Effector memory CD8-positive, alpha-beta T cell (primary cell): Measurements from ENCODE around the gene GALK1.

Experiments used
- ATAC-seq: fragments of 150-1000 bp; cut with Tn5 transposase; replicated peaks from 2 replicates; pipeline ENCODE4 v1.10.0; 2021; ENCODE audit warnings: mild to moderate bottlenecking, moderate library complexity
- DNase-seq, 3 experiments: peaks; one replicate each; pipeline ENCODE4 v3.0.0; 2021
- H3K27ac Mint-ChIP-seq, 2 donors: one replicate each; pipeline ENCODE4 v1.8.0; 2022; ENCODE audit warnings: mild to moderate bottlenecking in 2 of 2, mixed read lengths in 2 of 2, moderate library complexity in 2 of 2
- H3K27me3 Mint-ChIP-seq, 2 donors: one replicate each; pipeline ENCODE4 v1.8.0; 2022; ENCODE audit warnings: mixed read lengths in 2 of 2
- H3K36me3 Mint-ChIP-seq: one replicate; pipeline ENCODE4 v1.8.0; 2022; ENCODE audit warnings: mild to moderate bottlenecking, moderate library complexity, mixed read lengths; ENCODE audit not compliant: insufficient read depth
- H3K4me1 Mint-ChIP-seq, 2 donors: one replicate each; pipeline ENCODE4 v1.8.0; 2022; ENCODE audit warnings: low read depth in 2 of 2, mixed read lengths in 2 of 2
- H3K4me3 Mint-ChIP-seq, 2 donors: one replicate each; pipeline ENCODE4 v1.8.0; 2022; ENCODE audit warnings: mild to moderate bottlenecking in 2 of 2, mixed read lengths in 2 of 2, moderate library complexity in 2 of 2
- H3K9me3 Mint-ChIP-seq, 2 donors: one replicate each; pipeline ENCODE4 v1.8.0; 2022; ENCODE audit warnings: mixed read lengths in 2 of 2

GALK1 gene

DNA sequence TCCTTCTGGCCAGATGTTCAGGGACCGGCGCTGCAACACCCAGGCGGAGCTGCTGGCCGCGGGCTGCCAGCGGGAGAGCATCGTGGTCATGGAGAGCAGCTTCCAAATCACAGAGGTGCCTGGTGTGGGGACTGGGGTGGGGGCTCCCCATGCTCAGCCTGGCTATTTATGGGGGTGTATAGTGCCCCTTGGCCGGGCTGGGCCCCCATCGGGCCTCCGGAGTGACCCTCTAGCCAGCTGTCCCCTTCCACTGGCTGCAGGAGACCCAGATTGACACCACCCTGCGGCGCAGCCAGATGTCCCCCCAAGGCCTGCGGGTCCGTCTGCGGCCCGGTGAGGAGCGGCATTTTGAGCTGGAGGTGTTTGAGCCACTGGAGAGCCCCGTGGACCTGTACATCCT, 37.6 kb downstream of the GALK1 start:
- H3K27ac Mint-ChIP-seq, result no peak overlapping the region
- H3K4me1 Mint-ChIP-seq, result no peaks in the 10 kb centered on the region
- H3K27me3 Mint-ChIP-seq, result no peaks in the 10 kb centered on the region
- no peak for DNase-seq
- no peaks in the 10 kb centered on the region for H3K9me3 Mint-ChIP-seq
- no peak for ATAC-seq
- peaks cover 7% of the 10 kb centered on the region for H3K36me3 Mint-ChIP-seq
- no peak overlapping the region for H3K4me3 Mint-ChIP-seq

DNA sequence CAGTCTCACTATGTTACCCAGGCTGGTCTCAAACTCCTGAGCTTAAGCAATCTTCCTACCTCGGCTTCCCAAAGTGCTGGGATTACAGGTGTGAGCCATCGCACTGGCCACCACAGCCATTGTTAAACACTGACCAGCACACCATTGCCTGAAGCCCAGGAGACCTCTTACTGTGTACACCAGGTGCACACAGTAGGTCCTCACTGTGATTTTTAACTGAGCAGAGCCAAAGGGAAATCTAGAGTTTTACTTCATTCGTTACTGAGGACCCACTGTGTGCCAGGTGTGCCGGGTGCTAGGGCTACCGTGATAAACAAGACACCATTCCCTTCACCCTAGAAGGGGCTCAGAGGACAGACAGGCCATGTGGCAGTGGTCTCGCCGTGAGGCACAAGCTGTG, 39.5 kb downstream of the GALK1 start:
- H3K4me3 Mint-ChIP-seq, result no peak overlapping the region
- H3K9me3 Mint-ChIP-seq, result no peaks in the 10 kb centered on the region
- no peak for ATAC-seq
- H3K36me3 Mint-ChIP-seq, result peaks cover 3% of the 10 kb centered on the region
- peak overlapping the region in 1 of 2 donors; percentile 28 for H3K27ac Mint-ChIP-seq
- peaks cover 2 to 6% of the 10 kb centered on the region in 2 donors for H3K4me1 Mint-ChIP-seq
- DNase-seq, result no peak
- H3K27me3 Mint-ChIP-seq, result peaks cover 0 to 2% of the 10 kb centered on the region in 2 donors

DNA sequence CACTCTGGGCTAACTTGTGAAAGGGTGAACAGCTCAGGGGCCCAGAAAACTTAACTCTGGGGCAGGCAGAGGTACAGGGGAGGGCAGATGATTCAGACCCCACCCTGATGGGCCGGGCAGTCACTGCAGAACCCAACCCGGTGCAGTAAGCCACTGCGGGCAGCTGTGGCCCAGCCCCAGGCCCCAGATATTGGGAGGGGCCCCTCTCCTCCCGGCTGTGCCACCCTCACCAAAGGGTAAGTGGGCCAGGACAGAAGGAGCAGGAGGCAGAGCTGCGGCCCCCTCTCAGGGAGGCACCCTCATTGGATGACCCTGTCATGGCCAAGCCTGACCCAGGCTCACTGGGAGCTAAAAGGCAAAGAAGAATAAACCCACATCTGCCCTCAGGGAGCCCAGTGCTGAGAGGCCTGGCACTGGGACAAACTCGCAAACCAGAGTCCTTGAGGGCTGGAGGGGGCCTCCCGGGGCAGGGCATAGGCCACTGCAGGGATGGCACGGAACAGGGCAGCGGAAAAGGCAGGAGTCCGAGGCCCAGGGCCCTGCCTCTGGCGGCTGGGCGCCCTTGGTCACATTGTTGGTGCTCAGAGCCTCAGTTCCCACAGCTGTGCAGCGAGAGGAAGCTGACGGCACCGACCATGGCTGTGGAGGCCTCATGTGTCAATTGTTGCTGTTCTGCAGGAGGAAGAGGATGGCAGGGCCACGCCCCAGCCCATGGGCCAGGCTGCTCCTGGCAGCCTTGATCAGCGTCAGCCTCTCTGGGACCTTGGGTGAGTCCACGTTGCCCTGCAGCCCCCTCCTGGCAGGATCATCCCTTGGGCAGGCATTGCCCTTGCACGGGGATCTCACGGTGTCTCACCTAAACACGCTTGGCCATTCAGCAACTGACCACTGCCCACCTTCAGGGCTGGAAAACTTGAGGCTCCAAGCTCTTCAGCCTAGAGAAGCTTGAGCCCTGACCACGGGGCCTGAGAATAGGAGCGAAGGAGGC, 40.7 kb downstream of the GALK1 start:
- Mint-ChIP-seq H3K27me3 (peaks cover 0 to 11% of the 10 kb centered on the region in 2 donors), H3K27ac (no peak overlapping the region), H3K9me3 (no peaks in the 10 kb centered on the region), H3K4me1 (peaks cover 6 to 11% of the 10 kb centered on the region in 2 donors), H3K4me3 (no peak overlapping the region), H3K36me3 (peaks cover 6% of the 10 kb centered on the region)
- ATAC-seq (no peak), DNase-seq (no peak)

DNA sequence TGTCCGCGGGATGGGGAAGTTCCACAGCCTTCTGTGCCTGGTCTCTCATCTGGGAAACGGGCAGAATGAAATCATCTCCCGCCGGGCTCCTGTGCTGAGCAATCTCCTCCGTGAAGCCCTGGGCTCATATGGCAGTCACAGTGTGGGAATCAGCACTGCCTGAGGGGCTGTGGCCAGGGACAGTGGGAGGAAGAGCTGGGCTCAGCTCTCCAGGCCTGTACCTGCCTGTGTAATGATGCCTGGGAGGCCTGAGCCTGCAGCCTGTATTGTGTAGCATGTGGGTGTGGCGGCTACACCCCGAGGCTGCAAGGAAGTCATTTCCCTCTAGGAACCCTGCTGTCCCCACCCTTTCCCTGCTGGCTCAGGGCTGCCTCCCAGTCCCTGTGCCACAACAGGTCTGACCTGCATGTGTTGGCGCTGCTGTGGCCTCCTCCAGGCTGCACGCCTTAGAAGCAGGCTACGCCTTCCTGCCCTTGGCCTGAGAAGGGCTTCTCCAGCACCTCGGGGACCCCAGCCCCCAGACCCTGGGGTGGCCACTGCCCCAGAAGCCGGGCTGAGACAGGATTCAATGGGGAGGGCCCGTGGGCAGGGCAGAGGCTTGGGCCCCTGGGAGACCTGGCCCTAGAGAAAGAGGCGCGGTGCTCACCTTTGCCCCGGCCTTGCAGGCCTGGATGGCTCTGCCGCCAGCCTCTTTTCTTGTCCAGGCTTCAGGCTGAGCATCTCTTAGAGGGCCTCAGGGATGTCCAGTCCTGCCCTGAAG, 41.6 kb downstream of the GALK1 start:
- Mint-ChIP-seq H3K4me1 (peaks cover 6 to 11% of the 10 kb centered on the region in 2 donors), H3K9me3 (no peaks in the 10 kb centered on the region), H3K27me3 (peaks cover 0 to 11% of the 10 kb centered on the region in 2 donors), H3K4me3 (peak overlapping the region in 1 of 2 donors; percentile 10), H3K27ac (no peak overlapping the region), H3K36me3 (peaks cover 6% of the 10 kb centered on the region)
- ATAC-seq (no peak), DNase-seq (no peak)

DNA sequence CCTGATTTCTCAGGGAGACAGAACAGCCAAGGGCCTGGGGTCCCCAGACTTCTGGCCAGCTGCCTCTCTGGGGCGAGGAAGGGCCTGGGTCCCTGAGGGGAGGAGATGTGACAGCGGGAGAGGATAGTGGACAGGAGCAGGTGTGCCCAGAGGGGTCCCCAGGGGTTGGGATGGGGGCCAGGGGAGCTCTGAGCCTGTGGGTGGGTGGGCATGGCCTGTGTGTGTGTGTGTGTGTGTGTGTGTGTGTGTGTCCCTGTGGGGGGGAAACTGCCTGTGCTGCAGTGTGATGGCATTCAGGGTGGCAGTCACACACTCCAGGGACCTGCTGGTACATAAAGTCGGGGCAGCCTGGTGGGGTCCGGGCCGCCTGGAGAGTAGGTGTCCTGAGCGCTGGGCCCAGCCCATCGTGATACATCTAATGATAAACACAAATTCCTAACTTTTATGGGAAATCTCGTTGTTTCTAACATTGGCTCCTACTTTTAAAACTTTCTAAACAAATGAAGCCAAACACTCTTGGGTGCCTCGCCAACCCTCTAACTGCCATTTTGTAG, 42.4 kb downstream of the GALK1 start:
- no peaks in the 10 kb centered on the region for H3K9me3 Mint-ChIP-seq
- ATAC-seq (no peak), DNase-seq (no peak)
- peaks cover 0 to 11% of the 10 kb centered on the region in 2 donors for H3K27me3 Mint-ChIP-seq
- no peak overlapping the region for H3K27ac Mint-ChIP-seq
- peak overlapping the region in 1 of 2 donors; percentile 10 for H3K4me3 Mint-ChIP-seq
- H3K4me1 Mint-ChIP-seq, result peaks cover 6 to 11% of the 10 kb centered on the region in 2 donors
- H3K36me3 Mint-ChIP-seq, result peaks cover 6% of the 10 kb centered on the region

DNA sequence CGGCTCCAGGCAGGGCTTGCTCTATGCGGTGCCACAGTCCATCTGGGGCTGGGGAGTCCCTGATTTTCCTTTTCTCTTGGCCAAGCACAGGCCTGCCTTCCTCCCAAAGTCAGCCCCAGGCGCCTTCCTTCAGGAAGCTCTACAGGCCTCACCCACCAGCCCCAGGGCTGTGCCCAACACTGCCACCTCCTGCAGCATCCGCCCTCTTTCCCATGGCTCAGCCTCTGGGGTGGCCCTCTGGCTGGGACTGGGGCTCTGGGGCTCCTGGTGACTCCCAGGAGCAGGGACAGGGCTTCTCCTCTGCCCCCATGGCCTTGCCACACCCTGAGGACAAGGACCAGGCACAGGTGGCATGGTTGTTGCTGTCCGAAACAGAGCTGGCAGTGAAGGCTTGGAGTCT, 42.9 kb downstream of the GALK1 start:
- no peak for DNase-seq

DNA sequence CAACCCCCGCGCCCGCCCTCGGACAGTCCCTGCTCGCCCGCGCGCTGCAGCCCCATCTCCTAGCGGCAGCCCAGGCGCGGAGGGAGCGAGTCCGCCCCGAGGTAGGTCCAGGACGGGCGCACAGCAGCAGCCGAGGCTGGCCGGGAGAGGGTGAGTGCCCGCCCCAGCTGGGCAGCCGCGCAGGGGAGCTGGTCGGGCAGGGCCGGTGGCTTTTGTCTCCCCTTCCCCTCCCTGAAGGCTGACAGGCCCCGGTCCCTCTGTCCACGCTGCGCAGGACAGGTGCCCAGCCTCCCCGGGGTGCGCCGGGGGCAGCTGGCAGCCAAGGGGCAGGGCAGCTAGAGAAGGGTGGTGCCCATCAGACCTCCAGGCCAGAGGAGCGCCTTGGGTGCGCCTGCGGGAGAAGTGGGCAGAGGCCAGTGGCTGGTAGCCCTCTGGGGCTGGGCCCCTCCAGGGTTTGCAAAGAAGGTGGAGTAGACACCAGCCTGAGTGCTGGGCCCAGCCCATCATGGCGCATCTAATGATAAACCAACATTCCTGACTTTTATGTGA, 43.5 kb downstream of the GALK1 start:
- Mint-ChIP-seq H3K4me3 (peak overlapping the region; percentile 59 to 68), H3K27ac (no peak overlapping the region), H3K4me1 (peaks cover 6 to 11% of the 10 kb centered on the region in 2 donors), H3K36me3 (peaks cover 8% of the 10 kb centered on the region), H3K9me3 (no peaks in the 10 kb centered on the region), H3K27me3 (peaks cover 0 to 19% of the 10 kb centered on the region in 2 donors)
- ATAC-seq (no peak), DNase-seq (no peak)

More for the DNA sequence above, 42.9 kb downstream of the GALK1 start:
- H3K27ac Mint-ChIP-seq, result no peak overlapping the region
- H3K36me3 Mint-ChIP-seq, result peaks cover 6% of the 10 kb centered on the region
- H3K27me3 Mint-ChIP-seq, result peaks cover 0 to 13% of the 10 kb centered on the region in 2 donors
- H3K4me1 Mint-ChIP-seq, result peaks cover 6 to 11% of the 10 kb centered on the region in 2 donors
- no peaks in the 10 kb centered on the region for H3K9me3 Mint-ChIP-seq
- ATAC-seq, result no peak
- H3K4me3 Mint-ChIP-seq, result peak overlapping the region; percentile 59 to 68

DNA sequence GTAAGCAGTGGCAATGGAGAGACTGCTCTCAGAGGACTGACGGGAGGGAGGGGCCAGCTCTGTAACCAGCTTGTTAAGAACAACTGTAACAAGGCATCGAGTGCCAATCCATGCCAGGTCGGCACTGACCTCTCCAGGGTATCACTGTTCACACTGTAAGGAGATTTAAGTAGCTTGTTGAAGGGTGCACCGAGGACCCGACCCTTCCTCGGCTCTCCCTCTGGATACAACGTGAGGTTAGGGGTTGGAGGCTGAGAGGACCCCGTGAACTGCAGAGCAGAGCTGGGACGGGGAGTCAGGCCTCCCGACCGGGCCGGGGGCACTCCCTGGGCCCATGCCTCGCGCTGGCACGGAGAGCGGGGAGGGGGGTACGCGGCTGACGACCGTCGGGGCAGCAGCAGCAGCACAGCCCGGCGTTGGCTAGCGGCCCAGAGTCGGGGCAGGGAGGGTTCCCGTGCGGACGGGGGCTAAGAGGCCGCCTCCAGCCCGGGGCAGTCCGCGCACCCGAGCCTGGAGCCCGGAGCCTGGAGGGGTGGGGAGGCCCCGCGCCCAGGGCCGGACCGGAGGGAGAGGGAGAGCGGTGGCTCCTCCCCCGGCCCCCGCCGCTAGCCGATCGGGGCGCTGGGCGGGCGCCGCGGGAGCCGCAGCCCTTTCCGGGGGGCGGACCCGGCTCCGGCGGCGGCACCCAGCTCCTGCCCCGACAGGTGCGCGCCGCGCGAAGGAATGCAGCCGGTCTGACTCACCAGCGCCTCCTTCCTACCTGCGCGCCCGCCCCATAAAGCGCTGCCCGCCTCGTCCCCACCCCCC, 44.1 kb downstream of the GALK1 start, which contains the start of gene ITGB4:
TSS of gene ITGB4 (plus strand) at position 804 of the 807 bp plus-strand sequence. CDS start 3,245 bp downstream, outside the sequence.
- H3K27me3 Mint-ChIP-seq, result peaks cover 0 to 26% of the 10 kb centered on the region in 2 donors
- ATAC-seq (peak; percentile 92), DNase-seq (peak; percentile 46 to 47 (median 47))
- no peak within 1 kb of the TSS for H3K27ac Mint-ChIP-seq
- H3K9me3 Mint-ChIP-seq, result no peaks in the 10 kb centered on the region
- H3K36me3 Mint-ChIP-seq, result peaks cover 9% of the 10 kb centered on the region
- peak within 1 kb of the TSS; percentile 83 to 86 for H3K4me3 Mint-ChIP-seq
- H3K4me1 Mint-ChIP-seq, result peaks cover 6 to 11% of the 10 kb centered on the region in 2 donors

DNA sequence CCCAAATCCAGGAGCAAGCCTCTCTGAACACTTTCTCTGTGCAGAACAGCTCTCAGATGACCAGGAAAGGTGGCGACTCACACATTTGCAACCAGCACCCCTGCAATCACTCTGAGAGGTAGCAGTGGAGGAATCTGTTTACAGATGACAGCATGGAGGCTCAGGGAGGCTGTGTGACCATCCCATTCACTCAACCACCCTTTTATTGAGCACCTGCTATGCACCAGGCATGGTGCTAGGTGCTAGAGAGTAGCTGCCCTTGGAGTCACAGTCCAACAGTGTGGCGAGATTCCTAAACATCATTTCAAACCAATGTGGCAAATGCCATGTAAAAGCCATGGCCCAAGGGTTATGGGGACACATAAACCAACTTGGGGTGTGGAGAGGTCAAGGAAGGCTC, 45.3 kb downstream of the GALK1 start:
- no peak for ATAC-seq
- DNase-seq, result no peak
- Mint-ChIP-seq H3K36me3 (peaks cover 9% of the 10 kb centered on the region), H3K9me3 (no peaks in the 10 kb centered on the region), H3K27ac (no peak overlapping the region), H3K4me1 (peaks cover 6 to 11% of the 10 kb centered on the region in 2 donors), H3K27me3 (peaks cover 0 to 26% of the 10 kb centered on the region in 2 donors), H3K4me3 (peak overlapping the region; percentile 83 to 86)

DNA sequence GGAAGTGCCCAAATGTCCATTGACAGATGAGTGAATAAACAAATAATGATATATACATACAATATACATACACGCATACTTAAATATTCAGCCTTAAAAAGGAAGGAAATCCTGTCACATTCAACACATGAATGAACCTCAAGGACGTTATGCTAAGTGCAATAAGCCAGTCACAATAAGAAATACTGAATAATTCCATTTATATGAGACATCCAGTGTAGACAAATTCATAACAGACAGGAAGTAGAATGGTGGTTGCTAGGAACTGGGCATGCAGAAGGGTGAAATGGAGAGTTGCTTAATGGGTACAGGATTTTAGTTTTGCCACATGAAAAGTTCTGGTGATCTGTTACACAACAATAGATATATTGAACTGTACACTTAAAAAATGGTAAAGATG, 52.5 kb downstream of the GALK1 start:
- Mint-ChIP-seq H3K27ac (no peak overlapping the region), H3K36me3 (peaks cover 20% of the 10 kb centered on the region), H3K27me3 (peaks cover 0 to 15% of the 10 kb centered on the region in 2 donors), H3K4me3 (no peak overlapping the region), H3K9me3 (no peaks in the 10 kb centered on the region), H3K4me1 (no peaks in the 10 kb centered on the region)
- no peak for DNase-seq
- ATAC-seq, result no peak
